ENCODE data around the gene CRYZ.

The CRYZ gene

DNA sequence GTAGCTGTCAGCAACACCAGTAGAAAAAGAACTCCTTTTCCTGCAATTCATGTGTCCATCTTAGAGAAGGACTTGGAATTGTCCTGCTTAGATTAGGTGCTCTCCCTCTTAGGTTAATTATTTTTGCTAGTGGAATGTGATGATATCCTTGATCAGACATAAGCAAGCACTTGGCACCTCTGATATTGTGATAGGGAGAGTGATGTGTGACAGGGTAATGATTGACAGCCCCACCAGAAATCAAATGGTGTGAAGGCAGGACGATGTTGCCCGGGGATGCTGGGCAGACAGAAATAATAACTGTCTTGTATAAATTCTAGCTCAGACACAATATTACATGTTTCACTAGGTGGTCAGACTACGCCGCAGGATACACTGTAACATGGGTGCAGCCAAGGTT lies 4.5 kb upstream of the CRYZ start:
- TF ChIP-seq, protein P1, sequence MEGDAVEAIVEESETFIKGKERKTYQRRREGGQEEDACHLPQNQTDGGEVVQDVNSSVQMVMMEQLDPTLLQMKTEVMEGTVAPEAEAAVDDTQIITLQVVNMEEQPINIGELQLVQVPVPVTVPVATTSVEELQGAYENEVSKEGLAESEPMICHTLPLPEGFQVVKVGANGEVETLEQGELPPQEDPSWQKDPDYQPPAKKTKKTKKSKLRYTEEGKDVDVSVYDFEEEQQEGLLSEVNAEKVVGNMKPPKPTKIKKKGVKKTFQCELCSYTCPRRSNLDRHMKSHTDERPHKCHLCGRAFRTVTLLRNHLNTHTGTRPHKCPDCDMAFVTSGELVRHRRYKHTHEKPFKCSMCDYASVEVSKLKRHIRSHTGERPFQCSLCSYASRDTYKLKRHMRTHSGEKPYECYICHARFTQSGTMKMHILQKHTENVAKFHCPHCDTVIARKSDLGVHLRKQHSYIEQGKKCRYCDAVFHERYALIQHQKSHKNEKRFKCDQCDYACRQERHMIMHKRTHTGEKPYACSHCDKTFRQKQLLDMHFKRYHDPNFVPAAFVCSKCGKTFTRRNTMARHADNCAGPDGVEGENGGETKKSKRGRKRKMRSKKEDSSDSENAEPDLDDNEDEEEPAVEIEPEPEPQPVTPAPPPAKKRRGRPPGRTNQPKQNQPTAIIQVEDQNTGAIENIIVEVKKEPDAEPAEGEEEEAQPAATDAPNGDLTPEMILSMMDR (IDR thresholded peaks at IDR 0.05; ENCODE audit: borderline replicate concordance, insufficient read depth, low read depth, low read length), result no peak
- no peak overlapping the region for H3K4me3 ChIP-seq (ENCODE audit: low read depth, low read length)

DNA sequence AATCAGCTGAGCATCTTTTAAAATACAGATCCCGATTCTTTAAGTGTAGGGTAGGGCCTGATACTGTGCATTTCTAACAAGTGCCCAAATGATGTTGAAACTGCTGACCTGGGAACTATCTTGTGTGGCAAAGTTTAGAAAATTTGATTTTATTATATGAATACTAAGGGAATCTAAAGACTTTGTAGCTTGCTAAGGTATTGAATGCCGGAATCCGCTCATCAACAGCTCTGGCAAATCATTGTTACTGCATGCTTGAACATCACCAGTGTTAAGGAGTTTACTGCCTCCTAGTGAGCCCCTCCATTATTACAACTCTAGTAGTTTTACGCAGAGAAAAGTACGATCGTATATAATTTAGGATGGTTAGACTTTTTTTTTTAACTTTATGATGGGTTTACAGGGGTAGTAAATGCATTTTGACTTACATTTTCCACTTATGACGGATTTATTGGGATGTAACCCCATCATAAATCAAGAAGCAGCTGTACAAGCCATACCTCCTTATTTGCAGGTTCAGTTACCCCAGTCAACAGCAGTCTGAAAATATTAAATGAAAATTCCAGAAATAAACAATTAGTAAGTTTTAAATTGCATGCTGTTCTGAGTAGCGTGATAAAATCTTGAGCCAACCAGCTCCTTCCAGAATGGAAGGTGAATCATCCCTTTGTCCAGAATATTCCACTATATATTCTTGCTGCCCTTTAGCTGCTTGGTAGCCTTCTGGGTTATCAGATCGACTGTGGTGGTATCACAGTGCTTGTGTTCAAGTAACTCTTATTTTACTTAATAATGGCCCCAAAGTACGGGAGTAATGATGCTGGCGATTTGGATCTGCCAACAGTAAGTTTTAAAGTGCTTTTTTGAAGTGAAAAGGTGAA lies 994 bp upstream of the CRYZ start:
- TF ChIP-seq, protein P1 (IDR thresholded peaks at IDR 0.05; ENCODE audit: borderline replicate concordance, insufficient read depth, low read depth, low read length), result peak; percentile 59; the same call in 1 of the 2 replicates
- peak overlapping the region; percentile 90 for H3K4me3 ChIP-seq (ENCODE audit: low read depth, low read length)

DNA sequence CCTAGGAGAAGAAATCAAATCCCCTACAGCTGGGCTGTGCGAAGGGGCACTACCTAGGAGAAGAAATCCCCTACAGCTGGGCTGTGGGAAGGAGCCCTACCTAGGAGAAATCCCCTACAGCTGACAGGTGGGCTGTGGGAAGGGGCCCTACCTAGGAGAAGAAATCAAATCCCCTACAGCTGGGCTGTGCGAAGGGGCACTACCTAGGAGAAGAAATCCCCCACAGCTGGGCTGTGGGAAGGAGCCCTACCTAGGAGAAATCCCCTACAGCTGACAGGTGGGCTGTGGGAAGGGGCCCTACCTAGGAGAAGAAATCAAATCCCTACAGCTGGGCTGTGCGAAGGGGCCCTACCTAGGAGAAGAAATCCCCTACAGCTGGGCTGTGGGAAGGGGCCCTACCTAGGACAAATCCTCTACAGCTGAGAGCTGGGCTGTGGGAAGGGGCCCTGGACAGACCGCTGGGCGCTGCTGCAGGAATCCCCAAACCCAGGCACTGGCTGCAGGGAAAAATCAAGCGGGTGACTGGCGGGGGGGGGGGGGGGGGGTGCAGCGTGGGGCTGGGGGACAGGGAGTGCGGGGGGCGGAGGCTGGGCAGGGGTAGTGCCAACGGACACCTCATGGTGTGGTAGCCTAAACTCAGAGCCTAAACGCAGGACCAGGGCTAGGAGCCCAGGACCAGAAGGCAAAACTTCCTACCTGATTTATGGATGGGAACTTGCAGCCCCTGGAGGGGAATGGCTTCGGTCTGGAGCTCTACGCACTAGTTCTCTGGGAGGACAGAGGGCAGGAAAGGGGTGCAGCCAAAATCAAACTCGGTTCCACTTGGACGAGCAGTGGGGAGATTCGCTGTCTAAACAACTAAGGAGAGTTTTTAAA lies 541 bp downstream of the CRYZ start:
- H3K4me3 ChIP-seq (ENCODE audit: low read depth, low read length), result peak overlapping the region; percentile 90

DNA sequence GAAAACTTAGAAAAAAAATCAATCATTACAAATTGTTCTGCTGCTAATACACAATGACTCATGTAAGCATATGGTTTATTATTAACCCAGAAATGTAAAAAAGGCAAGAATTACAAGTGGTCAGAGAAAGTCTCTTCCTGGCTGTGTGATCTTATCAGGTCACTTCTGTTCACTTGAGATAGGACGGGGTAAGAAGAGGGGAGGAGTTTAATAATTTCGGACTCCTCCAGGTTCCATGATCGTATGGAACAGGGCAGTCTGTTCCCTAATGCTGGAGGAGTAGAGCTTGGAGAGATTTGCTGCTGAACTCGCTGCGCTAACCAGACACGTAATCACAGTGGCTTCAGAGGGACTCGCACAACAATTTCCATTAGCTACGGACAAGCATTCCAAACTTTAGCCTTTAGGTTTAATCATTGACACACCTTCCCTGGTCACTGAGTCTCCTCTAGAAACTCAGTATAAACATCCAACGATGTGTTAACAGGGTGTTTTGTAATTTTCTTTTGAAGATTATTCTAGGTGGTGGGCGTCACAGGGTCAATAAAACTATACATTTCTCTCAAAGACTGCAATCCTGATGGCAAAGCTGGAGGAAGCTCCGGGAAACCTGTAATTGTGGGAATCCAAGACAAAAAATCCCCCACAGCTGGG lies 1.3 kb downstream of the CRYZ start:
- H3K4me3 ChIP-seq (ENCODE audit: low read depth, low read length), result no peak overlapping the region
- TF ChIP-seq, protein P1 (IDR thresholded peaks at IDR 0.05; ENCODE audit: borderline replicate concordance, insufficient read depth, low read depth, low read length), result no peak

DNA sequence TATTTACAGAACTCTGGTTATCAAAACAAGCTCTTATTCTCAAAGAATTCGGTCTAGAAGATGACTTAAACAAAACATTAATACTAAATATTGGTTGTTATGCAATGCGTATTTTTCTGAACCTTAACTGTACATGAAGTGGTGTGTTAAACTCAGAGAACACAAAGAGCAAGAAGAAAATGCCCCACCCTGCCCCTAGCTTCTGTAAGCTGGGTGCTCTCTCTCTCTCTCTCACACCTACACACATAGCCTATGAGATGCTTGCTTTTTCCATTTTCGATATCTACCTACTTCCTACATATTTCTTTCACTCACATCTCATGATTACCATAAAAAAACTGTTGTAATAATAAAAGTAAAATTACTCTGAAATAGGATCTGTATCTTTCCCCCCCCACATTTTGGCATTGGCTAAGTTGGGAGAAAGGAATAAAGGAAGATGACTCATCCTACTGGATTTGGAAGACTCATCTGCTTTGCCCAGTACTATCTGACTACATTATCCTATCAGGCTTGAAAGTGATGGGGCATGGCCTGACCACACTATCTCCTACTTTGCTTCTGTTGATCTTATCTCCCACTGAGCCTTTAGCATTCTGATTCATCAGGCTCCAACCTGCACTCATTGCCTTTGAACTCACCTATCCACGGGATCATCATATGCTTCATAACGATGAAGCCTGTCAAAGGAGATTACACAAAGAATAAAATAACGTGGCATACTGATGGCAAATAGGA lies 2.9 kb downstream of the CRYZ start:
- no peak overlapping the region for H3K4me3 ChIP-seq (ENCODE audit: low read depth, low read length)
- TF ChIP-seq, protein P1 (IDR thresholded peaks at IDR 0.05; ENCODE audit: borderline replicate concordance, insufficient read depth, low read depth, low read length), result no peak

DNA sequence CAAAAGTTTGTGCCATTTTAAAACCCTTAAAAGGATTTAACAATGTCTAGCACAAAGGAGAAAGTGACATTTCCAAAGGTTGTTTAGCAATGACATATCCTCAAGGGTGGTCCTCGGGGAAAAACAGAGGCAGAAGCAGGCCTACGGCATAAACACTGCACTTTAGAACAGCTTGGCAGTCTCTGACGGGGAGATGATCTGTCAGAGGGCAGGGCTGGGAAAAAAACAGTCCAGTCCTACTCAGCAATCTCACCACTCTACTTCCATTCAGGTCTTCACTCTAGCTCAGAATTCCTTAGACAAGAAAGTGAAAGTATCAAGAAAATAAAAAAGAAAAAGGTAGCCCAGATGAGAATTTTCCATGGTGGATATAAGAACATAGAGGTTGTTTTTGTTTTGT lies 4.1 kb downstream of the CRYZ start:
- TF ChIP-seq, protein P1 (IDR thresholded peaks at IDR 0.05; ENCODE audit: borderline replicate concordance, insufficient read depth, low read depth, low read length), result no peak

More for the DNA sequence above, 4.1 kb downstream of the CRYZ start:
- no peak overlapping the region for H3K4me3 ChIP-seq (ENCODE audit: low read depth, low read length)

Data from GM12875 (cell line).